HG02943 (cell line): ENCODE data around the gene ZNF408.

Experiments used
- ATAC-seq: cut with Tn5 transposase; IDR thresholded peaks from one replicate; pipeline ENCODE4 v1.9.1; 2021; ENCODE audit warnings: mild to moderate bottlenecking, low read depth, moderate library complexity; ENCODE audit not compliant: unreplicated experiment

ZNF408 gene

GRCh38 chr11:46675288-46675851 lies 25.5 kb upstream of the ZNF408 start:
- ATAC-seq, result no peak

DNA sequence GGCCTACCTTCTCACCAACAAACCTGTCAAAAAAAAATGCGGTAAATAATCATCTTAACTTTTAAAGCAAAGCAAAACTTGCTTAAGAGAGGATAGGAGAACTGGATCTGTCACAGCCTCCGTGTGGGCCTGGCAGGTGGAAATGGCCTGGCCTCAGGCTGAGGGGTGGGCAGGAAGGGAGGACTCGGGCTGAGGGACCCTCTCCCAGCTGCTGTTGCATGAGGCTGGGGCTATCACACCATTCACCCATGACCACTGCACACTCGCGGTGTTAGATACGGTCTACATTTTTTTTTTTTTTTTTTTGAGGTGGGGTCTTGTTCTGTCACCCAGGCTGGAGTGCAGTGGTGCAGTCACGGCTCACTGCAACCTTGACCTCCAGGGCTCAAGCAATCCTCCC lies 24.9 kb upstream of the ZNF408 start:
- no peak for ATAC-seq

- ATAC-seq, result no peak
Observed at GRCh38 chr11:46676436-46677158, 24.2 kb upstream of the ZNF408 start.

GRCh38 chr11:46677169-46677568 lies 23.7 kb upstream of the ZNF408 start:
- ATAC-seq, result no peak

GRCh38 chr11:46677991-46678740 lies 22.7 kb upstream of the ZNF408 start:
- ATAC-seq, result no peak

DNA sequence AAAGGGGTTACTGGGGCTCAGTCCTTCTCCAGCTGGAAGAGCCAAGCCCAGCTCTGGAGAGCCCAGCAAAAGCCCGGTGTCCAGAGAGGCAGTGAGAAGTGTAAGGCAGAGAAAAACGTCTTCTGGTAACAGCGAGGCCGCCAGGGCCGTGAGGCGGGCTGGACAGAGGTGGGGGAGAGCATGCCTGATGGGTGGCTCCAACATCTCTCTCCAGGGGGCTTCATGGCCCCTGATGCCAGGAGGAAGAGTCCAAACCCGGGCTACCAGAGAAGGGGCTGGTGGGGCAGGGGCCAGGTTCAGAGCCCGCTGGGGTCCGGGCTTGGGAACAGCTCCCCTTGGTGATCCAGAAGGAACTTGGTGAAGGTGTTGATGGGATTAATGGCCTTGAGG lies 22.1 kb upstream of the ZNF408 start:
- ATAC-seq, result no peak

- ATAC-seq, result no peak
Observed at GRCh38 chr11:46679241-46680163, 21.3 kb upstream of the ZNF408 start.

- no peak for ATAC-seq
Observed at GRCh38 chr11:46680164-46680760, 20.6 kb upstream of the ZNF408 start.

DNA sequence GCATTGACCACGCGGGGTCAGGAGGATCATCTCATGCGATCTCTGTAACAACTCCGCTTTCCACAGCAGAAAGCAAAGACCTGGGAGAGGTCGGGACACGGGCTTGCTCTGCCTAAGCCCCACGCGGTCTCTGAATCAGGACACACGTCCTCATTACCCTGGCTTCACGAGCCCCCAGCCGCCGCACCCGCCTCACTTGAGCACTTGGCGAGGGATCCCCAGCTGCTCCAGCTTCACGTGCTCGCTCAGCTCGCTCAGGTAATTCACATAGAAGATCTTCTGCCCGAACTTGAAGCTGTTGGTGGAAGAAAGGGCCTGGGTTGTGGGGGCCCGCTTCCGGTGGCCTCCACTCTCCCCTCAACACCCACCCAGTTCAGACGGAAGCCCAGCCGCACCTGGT lies 20.0 kb upstream of the ZNF408 start:
- ATAC-seq, result no peak

DNA sequence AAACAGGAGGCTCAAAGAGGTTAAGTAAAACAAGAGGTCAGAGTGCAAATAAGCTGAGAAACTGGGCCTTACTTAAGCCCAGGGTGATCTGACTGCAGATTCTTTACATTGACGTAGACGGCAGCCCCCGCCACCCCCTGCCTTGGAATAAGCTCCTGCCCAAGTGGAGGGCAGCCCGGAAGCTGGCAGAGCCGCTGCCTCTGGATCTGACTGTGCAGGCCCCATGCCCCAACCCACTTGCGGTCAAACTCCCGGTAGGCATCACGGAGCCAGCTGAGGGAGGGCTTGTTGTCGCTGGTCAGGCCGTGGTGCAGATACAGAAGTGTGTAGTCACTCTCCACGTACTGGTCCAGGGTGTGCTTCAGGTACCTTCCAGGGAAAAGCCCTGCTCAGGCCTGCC lies 19.0 kb upstream of the ZNF408 start:
- ATAC-seq, result no peak

- ATAC-seq, result no peak
Observed at GRCh38 chr11:46682773-46683752, 17.8 kb upstream of the ZNF408 start.

DNA sequence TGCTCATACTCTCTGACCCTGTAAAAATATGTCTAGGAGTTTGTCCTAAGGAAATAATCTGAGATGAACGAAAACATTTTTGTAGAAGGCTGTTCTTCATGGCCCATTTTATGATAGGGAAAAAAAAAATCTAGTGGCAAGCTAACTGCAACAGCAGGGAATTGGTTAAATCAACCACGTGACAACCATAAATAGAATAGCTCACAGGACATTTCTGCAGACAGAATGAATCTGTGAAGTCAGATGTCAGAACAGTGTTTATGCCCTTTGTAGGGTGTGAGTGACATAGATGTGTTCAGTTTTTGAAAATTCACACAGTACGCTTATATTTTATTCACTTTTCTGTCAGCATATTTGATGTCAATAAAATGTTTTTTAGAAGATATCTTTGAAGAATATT lies 16.5 kb upstream of the ZNF408 start:
- no peak for ATAC-seq

DNA sequence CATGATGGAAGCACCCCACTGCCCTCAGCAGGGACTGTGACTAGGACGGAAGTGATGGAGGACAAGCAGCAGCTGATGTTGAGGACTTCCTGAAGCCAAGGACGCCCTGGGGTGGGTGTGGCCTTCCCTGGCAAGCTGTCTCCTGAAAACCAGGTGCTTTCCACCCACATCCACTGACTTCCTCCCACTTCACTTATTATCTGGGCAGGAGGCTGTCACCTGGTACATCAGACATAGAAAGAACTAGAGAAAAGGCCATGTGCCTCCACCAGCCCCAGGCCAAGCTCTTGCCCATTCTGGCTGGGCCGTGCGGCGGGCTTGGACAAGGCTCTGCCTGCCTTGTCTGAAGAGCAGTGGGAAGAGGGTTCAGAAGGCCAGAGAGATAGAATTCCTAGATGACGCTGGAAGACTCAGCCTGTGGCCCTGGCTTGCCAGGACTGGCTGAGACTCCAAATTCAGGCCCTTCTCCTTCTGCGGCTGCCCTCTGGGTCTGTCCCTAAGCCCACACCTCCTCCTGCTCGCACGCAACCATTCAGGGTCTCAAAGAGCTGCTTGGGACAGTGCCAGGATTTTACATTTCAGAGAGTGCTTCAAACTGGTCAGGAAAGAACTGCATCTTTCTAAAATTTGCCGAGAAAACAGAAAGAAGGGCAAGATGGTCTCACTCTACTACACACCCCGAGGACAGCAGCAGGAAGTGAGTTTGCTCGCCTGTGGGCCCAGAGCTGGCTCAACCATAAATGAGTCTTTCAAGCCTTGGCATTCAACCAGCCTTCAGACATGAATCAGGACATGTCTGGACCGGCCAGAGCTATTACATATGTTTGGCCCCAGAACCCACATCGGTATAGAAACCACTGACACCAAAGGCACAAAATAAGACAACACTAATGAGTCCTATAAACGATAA lies 13.7 kb upstream of the ZNF408 start:
- ATAC-seq, result no peak

GRCh38 chr11:46690702-46691101 lies 10.1 kb upstream of the ZNF408 start:
- no peak for ATAC-seq

DNA sequence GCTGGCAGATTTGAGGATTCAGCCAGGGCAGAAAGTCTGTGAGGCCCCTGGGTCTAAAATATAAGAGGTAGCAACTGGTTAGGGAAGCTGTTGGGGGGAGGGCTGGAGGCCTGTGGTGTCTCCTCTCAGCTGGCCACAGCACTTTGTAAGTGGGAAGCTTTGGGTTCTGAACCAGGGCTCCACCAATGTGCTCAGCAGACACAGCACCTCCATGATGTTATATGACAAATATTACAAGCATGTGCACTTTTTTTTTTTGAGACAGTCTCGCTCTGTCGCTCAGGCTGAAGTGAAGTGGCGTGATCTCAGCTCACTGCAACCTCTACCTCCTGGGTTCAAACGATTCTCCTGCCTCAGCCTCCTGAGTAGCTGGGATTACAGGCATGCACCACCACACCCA lies 8.4 kb upstream of the ZNF408 start:
- no peak for ATAC-seq

- ATAC-seq, result no peak
Observed at GRCh38 chr11:46693597-46694012, 7.2 kb upstream of the ZNF408 start.

DNA sequence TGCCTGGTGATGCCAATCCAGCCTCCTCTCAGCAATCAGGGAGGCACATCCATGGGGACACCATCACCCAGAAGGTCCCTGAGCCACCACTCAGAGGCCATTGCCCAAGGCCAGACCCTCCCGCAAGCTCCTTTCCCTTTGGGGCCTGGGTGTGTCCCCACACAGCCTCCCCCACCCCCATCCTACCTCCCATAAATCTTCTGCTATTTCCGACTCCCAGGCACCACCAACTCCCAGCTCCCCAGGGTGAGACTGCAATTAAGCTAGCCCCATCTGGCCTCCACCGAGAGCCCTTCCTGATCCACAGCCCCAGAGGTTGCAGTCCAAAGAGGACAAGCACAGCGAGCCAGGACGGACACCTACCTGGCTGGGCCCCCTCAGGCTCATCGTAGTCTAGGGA lies 6.8 kb upstream of the ZNF408 start:
- ATAC-seq, result no peak

DNA sequence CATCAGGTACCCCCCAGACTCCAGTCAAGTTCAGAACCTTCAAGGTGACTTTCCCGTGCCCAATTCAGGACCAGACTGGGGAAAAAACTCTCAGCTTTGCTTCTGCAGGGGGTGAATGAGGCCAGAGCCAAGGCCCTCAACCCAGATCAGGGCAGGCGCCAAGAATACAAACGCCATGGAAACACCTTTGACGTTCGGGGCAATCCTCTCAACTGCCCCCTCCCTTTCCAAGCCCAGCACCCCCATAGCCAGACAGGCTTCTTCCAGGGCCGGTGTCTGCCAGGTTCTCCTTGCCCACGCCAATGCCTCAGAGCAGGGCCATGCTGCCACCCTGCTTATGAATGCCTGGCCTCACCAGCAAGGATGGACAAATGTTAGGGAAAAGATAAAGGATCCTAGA lies 6.2 kb upstream of the ZNF408 start:
- no peak for ATAC-seq
